Measurements from ENCODE around the gene S100G. TPM values are rescaled to one million over a fixed set of nuclear protein-coding genes. Genes with fewer than 3 reads are reported as not detected.

S100G gene
- total and polyA plus RNA-seq, 2 of the 4 experiments (the other 2 are of a cell fraction) = not detected

DNA sequence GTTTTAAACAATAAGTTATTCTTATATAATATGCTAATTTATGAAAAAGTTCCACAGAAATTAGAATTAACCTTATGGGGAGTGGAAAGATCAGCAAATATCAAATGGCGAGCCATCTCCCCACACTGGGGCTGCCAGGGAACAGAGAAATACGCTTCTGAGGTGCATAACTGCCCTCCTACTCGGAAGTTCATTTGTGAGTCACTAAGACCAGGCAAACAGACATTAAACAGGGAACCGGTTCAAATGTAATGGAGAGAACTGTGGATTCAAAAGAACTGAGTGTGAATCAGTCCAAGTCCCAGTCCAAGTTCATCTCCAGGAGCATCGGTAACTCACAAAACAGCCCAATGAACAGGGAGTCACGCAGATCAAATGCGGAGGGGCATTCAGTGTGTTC lies 11.4 kb upstream of the S100G start:
- no peak overlapping the region for H2BK20ac ChIP-seq (ENCODE audit: low read depth, low read length)
- no peak overlapping the region for H2AK9ac ChIP-seq (replicated peaks; ENCODE audit: low read depth, low read length, poor library complexity)
- H4K5ac ChIP-seq (ENCODE audit: low read depth, low read length) = no peak overlapping the region
- no peak overlapping the region for H2AK5ac ChIP-seq (ENCODE audit: low read depth, low read length)
- H3K9ac ChIP-seq (ENCODE audit: low read depth, low read length) = no peak overlapping the region
- H2BK5ac ChIP-seq (ENCODE audit: low read depth, low read length, poor library complexity, severe bottlenecking) = no peak overlapping the region
- BruUV-seq (replicated peaks) = no TSS peak
- H3K18ac ChIP-seq (ENCODE audit: low read depth, low read length) = no peak overlapping the region
- H3K9me3 ChIP-seq (ENCODE audit: control insufficient read depth, insufficient read depth, low read length) = no peaks in the 10 kb centered on the region
- in situ Hi-C loops (cut with MboI; ENCODE audit: low sequenced_read_pairs) = no loop called here
- no peak overlapping the region for H2BK120ac ChIP-seq (ENCODE audit: low read depth, low read length)
- H3K4me1 ChIP-seq (ENCODE audit: control insufficient read depth, insufficient read depth, low read length) = peaks cover 2% of the 10 kb centered on the region
- ChIA-PET POLR2A (ENCODE audit: unreplicated experiment) (no interaction called here), CTCF (no interaction called here)
- dilution Hi-C loops (cut with HindIII; ENCODE audit: low sequenced_read_pairs, unreplicated experiment) = no loop called here
- H3K4me2 ChIP-seq (ENCODE audit: low read depth, low read length) = no peak overlapping the region
- H4K91ac ChIP-seq (ENCODE audit: insufficient read depth, low read depth, low read length) = no peak overlapping the region
- ATAC-seq (ENCODE audit: low read depth) (no peak), DNase-seq (no peak)
- H3K56ac ChIP-seq (ENCODE audit: extremely low read depth, insufficient read depth, low read length) = no peak overlapping the region
- intact Hi-C loops (cut with micrococcal nuclease) = no loop called here
- no peak overlapping the region for H3K4ac ChIP-seq (ENCODE audit: low read depth, low read length)
- H3K27me3 ChIP-seq (ENCODE audit: control insufficient read depth, insufficient read depth, low read length) = peaks cover 2% of the 10 kb centered on the region; the same call in 1 of the 2 replicates
- peaks cover 4 to 8% of the 10 kb centered on the region in 2 experiments; a peak in 3 of 4 replicates for H3K79me1 ChIP-seq (ENCODE audit: low read depth in 1 of 2, low read length in 2 of 2)
- peaks cover 3% of the 10 kb centered on the region; the same call in 1 of the 2 replicates for H3K36me3 ChIP-seq (ENCODE audit: control insufficient read depth, insufficient read depth, low read length)
- H4K8ac ChIP-seq (ENCODE audit: low read depth in 2 of 2, low read length in 2 of 2) = no peak overlapping the region
- H2BK15ac ChIP-seq (ENCODE audit: low read depth, low read length) = no peak overlapping the region
- TF ChIP-seq POLR2A (IDR thresholded peaks at IDR 0.05; ENCODE audit: low read depth, low read length) = no peak
- no peak for TF ChIP-seq RAD21 (IDR thresholded peaks at IDR 0.05; ENCODE audit: low read length)
- TF ChIP-seq FOS (IDR thresholded peaks at IDR 0.05; ENCODE audit: low read depth, low read length) = no peak
- no peak overlapping the region for H3K14ac ChIP-seq (replicated peaks; ENCODE audit: low read depth, low read length)
- WGBS, 2 experiments (ENCODE audit: extremely low coverage in 2 of 2, insufficient read length in 1 of 2) = 81% methylated on average over 3 of the region's 7 CpGs; no CpG with 5 or more reads in 1 of the 2 experiments
- no peak overlapping the region for H3K27ac ChIP-seq (ENCODE audit: insufficient read depth, low read length)
- H3K9me1 ChIP-seq (ENCODE audit: insufficient read depth, low read length) = peaks cover 4% of the 10 kb centered on the region; the same call in 1 of the 2 replicates
- H3K23ac ChIP-seq (ENCODE audit: low read depth, low read length) = no peak overlapping the region
- H4K20me1 ChIP-seq (ENCODE audit: insufficient read depth, low read length) = no peaks in the 10 kb centered on the region
- no peak overlapping the region for H2AFZ ChIP-seq (replicated peaks; ENCODE audit: low read length, poor library complexity)
- H3K4me3 ChIP-seq (ENCODE audit: insufficient read depth, low read depth, low read length) = no peak overlapping the region
